Endodermal cell (in vitro differentiated cells): ENCODE data around the gene NFATC2. TPM values are rescaled to one million over a fixed set of nuclear protein-coding genes. Genes with fewer than 3 reads are reported as not detected.

Source experiments
- DNase-seq: peaks from one replicate; pipeline ENCODE4 v3.0.0-alpha.2; 2017
- H3K27ac ChIP-seq: 2 replicates; pipeline ENCODE4 v1.5.1; 2013; ENCODE audit warnings: mild to moderate bottlenecking, low read depth, low read length, moderate library complexity
- H3K27me3 ChIP-seq: 2 replicates; pipeline ENCODE4 v1.6.1; 2013; ENCODE audit warnings: mild to moderate bottlenecking, low read length, moderate library complexity; ENCODE audit not compliant: insufficient read depth, control insufficient read depth, poor library complexity, severe bottlenecking
- H3K36me3 ChIP-seq: 2 replicates; pipeline ENCODE4 v1.7.0; 2013; ENCODE audit warnings: mild to moderate bottlenecking, low read length, moderate library complexity; ENCODE audit not compliant: control insufficient read depth, insufficient read depth
- H3K4me1 ChIP-seq: one replicate; pipeline ENCODE4 v1.7.0; 2013; ENCODE audit warnings: low read length; ENCODE audit not compliant: control insufficient read depth, insufficient read depth
- H3K4me3 ChIP-seq: 2 replicates; pipeline ENCODE4 v1.5.1; 2013; ENCODE audit warnings: mild to moderate bottlenecking, low read length, moderate library complexity
- H3K9ac ChIP-seq: 2 replicates; pipeline ENCODE4 v1.6.1; 2013; ENCODE audit warnings: mild to moderate bottlenecking, low read length, moderate library complexity; ENCODE audit not compliant: poor library complexity, severe bottlenecking; ENCODE audit errors: extremely low read depth
- H3K9me3 ChIP-seq: 2 replicates; pipeline ENCODE4 v1.6.1; 2013; ENCODE audit warnings: mild to moderate bottlenecking, low read length, moderate library complexity; ENCODE audit not compliant: control insufficient read depth
- H3K27ac Mint-ChIP-seq: 2 replicates; pipeline ENCODE4 v1.8.0; 2020; ENCODE audit warnings: mixed read lengths
- H3K27me3 Mint-ChIP-seq: 2 replicates; pipeline ENCODE4 v1.8.0; 2021; ENCODE audit warnings: mild to moderate bottlenecking, mixed read lengths; ENCODE audit not compliant: insufficient read depth
- H3K36me3 Mint-ChIP-seq: 2 replicates; pipeline ENCODE4 v1.8.0; 2020; ENCODE audit warnings: low read depth, mixed read lengths
- H3K4me1 Mint-ChIP-seq: 2 replicates; pipeline ENCODE4 v1.8.0; 2020; ENCODE audit warnings: mixed read lengths
- H3K4me3 Mint-ChIP-seq: 2 replicates; pipeline ENCODE4 v1.8.0; 2020; ENCODE audit warnings: mild to moderate bottlenecking, moderate library complexity, mixed read lengths
- H3K9me3 Mint-ChIP-seq: 2 replicates; pipeline ENCODE4 v1.8.0; 2020; ENCODE audit warnings: mild to moderate bottlenecking, mixed read lengths
- WGBS, 2 experiments: methylation state at CpG; one replicate each; pipeline versions ENCODE4 v1.1.5 to v1.1.7; 2013; ENCODE audit warnings: missing lambda C conversion rate in 2 of 2, mixed read lengths in 1 of 2; ENCODE audit not compliant: insufficient coverage in 1 of 2, insufficient read length in 1 of 2; 5-methylcytosine and 5-hydroxymethylcytosine counted together
- total RNA-seq, 2 donors: library from RNA; stranded (reverse); fragmentation: NEBNext Ultra II Directional in 1 of 2; extraction: Animal tissue kit (Norgen Biotek cat#: 25700) in 1 of 2; gene quantifications; 2 replicates in 1 of 2; 3 replicates in 1 of 2; pipeline ENCODE4 v1.2.1, GENCODE V29; 2021
- TF ChIP-seq, protein P1 (sequence below): fragments of 200-600 bp; sonication (generic); conservative IDR thresholded peaks from 2 replicates; pipeline ENCODE4 v1.5.0; 2021; ENCODE audit warnings: antibody characterized with exemption, mild to moderate bottlenecking

Gene NFATC2
- total RNA-seq, 2 donors from 2014 or later = 1.5 to 2.1 TPM

- Histone ChIP-seq H3K27ac (no peak overlapping the region), H3K9me3 (no peaks in the 10 kb centered on the region), H3K9ac (no peak overlapping the region), H3K4me1 (peaks cover 6% of the 10 kb centered on the region), H3K36me3 (no peaks in the 10 kb centered on the region), H3K27me3 (peaks cover 53% of the 10 kb centered on the region), H3K4me3 (no peak overlapping the region)
- WGBS, 2 experiments = 88 to 89% methylated on average over 7 of the region's 7 CpGs
- TF ChIP-seq, protein P1, sequence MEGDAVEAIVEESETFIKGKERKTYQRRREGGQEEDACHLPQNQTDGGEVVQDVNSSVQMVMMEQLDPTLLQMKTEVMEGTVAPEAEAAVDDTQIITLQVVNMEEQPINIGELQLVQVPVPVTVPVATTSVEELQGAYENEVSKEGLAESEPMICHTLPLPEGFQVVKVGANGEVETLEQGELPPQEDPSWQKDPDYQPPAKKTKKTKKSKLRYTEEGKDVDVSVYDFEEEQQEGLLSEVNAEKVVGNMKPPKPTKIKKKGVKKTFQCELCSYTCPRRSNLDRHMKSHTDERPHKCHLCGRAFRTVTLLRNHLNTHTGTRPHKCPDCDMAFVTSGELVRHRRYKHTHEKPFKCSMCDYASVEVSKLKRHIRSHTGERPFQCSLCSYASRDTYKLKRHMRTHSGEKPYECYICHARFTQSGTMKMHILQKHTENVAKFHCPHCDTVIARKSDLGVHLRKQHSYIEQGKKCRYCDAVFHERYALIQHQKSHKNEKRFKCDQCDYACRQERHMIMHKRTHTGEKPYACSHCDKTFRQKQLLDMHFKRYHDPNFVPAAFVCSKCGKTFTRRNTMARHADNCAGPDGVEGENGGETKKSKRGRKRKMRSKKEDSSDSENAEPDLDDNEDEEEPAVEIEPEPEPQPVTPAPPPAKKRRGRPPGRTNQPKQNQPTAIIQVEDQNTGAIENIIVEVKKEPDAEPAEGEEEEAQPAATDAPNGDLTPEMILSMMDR = no peak
- DNase-seq = no peak
- peaks cover 18% of the 10 kb centered on the region for H3K4me1 Mint-ChIP-seq
- H3K9me3 Mint-ChIP-seq = no peaks in the 10 kb centered on the region
- H3K27me3 Mint-ChIP-seq = peaks cover 59% of the 10 kb centered on the region
- no peak overlapping the region for H3K27ac Mint-ChIP-seq
- H3K36me3 Mint-ChIP-seq = no peaks in the 10 kb centered on the region
- H3K4me3 Mint-ChIP-seq = peak overlapping the region; percentile 49
Observed at GRCh38 chr20:51543422-51543788, 886 bp upstream of the NFATC2 start.

DNA sequence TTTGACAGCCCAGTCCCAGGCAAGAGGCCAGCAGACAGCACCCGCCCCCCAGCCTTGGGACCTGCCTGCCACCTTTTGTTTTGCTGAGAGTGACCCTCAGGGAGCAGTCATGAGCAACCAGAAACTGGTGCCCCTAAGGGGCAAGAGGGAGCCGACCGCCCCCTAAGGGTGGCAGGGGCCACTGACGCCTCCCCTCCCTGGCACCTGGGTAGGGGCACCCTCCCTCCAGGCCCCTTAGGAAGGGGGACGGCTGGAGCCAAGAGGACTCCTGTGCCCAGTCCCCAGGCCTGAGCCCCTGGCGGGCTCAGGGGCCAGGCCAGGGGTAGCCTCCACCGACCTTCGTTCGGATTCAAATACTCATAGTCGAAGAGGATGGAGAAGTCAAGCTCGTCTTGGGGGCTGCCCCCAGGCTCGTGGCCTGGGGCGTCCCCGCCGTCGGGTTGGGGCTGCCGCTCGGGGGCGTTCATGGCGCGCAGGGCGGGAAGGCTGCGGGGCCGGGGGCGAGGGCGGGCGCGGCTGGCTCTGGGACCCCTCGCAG is 417 bp downstream of the NFATC2 start:
- peaks cover 9% of the 10 kb centered on the region for H3K9me3 Mint-ChIP-seq
- Histone ChIP-seq H3K27ac (no peak overlapping the region), H3K4me3 (no peak overlapping the region)

DNA sequence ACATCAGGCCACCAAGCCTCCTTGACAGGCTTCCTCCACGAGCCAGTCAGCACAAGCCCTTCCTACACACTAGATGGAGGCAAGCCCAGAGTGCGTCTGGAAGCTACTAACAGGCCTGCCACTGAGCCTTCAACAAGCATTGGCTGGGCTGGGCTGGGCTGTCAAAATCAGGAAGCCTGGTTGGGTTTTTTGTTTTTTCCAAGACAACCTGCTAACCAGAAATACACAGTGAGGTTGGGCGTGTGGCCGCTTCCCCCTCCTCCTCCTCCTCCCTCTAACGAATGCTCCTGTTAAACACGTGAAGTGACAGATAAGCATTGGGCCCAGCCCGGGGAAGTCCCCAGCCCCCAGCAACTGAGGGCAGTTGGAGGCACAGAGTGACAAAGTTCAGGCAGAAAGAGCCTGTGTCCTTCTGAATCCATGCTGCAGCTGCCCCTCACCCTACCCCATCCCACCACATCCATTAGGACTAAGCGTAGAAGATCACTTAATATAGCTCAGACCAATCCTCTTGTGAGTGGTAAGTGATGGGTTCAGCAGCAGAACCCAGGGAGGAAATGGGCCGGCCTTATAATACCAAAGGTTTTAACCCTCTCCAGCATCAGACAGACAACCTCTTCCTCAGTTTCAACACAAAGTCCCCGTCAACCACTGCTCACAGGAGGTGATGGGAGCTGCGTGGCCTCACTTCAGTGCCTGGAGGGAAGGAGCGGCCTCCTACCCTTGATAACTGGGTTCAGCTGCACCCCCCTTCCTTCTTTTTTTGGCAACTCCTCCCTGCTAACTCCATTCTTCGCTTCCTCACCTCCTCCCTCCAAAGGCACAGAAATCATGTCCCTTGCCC is 1.1 kb downstream of the NFATC2 start:
- Histone ChIP-seq H3K4me1 (peaks cover 6% of the 10 kb centered on the region), H3K9ac (no peak overlapping the region), H3K9me3 (no peaks in the 10 kb centered on the region), H3K4me3 (no peak overlapping the region), H3K27ac (no peak overlapping the region), H3K27me3 (peaks cover 34% of the 10 kb centered on the region), H3K36me3 (no peaks in the 10 kb centered on the region)
- Mint-ChIP-seq H3K27ac (no peak overlapping the region), H3K4me3 (peak overlapping the region; percentile 49), H3K9me3 (peaks cover 9% of the 10 kb centered on the region), H3K27me3 (peaks cover 46% of the 10 kb centered on the region), H3K36me3 (no peaks in the 10 kb centered on the region), H3K4me1 (peaks cover 18% of the 10 kb centered on the region)
- DNase-seq = peak; percentile 76
- 13 to 49% methylated on average over 2 to 13 of the region's 13 CpGs for WGBS, 2 experiments
- TF ChIP-seq, protein P1 = no peak

More for the DNA sequence above, 417 bp downstream of the NFATC2 start:
- TF ChIP-seq, protein P1 = peak; percentile 74
- Histone ChIP-seq H3K36me3 (no peaks in the 10 kb centered on the region), H3K4me1 (peaks cover 6% of the 10 kb centered on the region), H3K9ac (no peak overlapping the region), H3K27me3 (peaks cover 41% of the 10 kb centered on the region), H3K9me3 (no peaks in the 10 kb centered on the region)
- Mint-ChIP-seq H3K4me1 (peaks cover 18% of the 10 kb centered on the region), H3K36me3 (no peaks in the 10 kb centered on the region), H3K27me3 (peaks cover 53% of the 10 kb centered on the region), H3K27ac (no peak overlapping the region), H3K4me3 (peak overlapping the region; percentile 49)
- peak; percentile 83 for DNase-seq
- 15 to 17% methylated on average over 13 to 29 of the region's 29 CpGs for WGBS, 2 experiments
